GM12872 (cell line): Measurements from ENCODE around the gene TMEM253.

Source experiments
- TF ChIP-seq, protein P1 (sequence below): IDR thresholded peaks from 3 replicates; pipeline ENCODE4 v1.5.1; 2011; ENCODE audit warnings: low read depth, mild to moderate bottlenecking, low read length, moderate library complexity; ENCODE audit not compliant: insufficient read depth

TMEM253 gene

DNA sequence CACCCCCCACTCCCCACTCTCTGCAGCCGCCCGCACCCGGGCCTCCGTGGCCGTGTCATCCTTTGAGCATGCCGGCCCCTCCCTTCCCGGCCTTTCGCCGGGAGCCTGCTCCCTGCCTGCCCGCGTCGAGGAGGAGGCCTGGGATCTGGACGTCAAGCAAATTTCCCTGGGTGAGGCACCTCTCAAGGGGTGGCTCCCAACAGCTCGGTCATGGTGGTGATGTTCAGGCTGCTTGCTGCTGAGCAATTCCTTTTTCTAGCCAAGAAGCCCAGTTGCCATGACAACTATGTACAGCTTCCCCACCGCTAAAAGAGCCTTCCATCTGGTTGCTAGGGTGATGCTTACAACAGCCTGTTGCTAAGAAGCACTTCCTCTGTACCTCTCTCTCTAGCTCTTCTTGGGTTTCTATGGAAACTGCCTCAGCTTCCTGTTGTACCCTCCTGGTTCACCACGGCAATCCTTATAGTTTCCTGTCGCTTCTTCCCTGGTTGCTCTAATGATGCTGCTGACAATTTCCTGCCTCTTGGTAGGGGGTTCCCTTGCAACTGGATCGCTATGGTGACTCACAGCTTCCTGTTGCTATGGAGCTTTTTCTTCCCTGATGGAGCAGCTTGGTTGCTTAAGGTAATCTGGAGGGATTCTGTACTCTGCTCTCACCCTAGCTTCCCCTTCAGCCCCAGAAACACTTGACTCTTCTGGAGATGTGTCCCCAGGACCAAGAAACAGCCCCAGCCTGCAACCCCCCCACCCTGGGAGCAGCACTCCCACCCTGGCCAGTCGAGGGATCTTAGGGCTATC is 13.4 kb upstream of the TMEM253 start:
- TF ChIP-seq, protein P1, sequence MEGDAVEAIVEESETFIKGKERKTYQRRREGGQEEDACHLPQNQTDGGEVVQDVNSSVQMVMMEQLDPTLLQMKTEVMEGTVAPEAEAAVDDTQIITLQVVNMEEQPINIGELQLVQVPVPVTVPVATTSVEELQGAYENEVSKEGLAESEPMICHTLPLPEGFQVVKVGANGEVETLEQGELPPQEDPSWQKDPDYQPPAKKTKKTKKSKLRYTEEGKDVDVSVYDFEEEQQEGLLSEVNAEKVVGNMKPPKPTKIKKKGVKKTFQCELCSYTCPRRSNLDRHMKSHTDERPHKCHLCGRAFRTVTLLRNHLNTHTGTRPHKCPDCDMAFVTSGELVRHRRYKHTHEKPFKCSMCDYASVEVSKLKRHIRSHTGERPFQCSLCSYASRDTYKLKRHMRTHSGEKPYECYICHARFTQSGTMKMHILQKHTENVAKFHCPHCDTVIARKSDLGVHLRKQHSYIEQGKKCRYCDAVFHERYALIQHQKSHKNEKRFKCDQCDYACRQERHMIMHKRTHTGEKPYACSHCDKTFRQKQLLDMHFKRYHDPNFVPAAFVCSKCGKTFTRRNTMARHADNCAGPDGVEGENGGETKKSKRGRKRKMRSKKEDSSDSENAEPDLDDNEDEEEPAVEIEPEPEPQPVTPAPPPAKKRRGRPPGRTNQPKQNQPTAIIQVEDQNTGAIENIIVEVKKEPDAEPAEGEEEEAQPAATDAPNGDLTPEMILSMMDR = no peak

DNA sequence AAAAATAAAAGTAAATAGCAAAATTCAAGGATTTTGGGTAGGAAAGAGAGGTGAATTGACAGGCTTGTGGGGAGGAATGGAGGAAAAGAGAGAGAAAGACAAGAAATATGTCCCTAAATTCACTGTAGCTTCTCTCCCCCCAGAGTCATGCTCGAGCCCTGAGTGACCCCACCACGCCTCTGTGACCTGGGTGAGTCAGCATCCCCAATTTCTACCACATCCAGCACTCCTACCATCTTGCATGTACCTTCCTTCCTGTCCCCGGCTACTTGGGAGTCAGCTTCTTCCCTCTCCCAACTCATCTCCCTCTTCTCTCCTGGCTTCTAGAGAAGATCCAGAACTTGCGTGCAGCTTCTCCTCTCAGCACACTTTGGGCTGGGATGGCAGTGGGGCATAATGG is 12.2 kb upstream of the TMEM253 start:
- TF ChIP-seq, protein P1 = no peak

DNA sequence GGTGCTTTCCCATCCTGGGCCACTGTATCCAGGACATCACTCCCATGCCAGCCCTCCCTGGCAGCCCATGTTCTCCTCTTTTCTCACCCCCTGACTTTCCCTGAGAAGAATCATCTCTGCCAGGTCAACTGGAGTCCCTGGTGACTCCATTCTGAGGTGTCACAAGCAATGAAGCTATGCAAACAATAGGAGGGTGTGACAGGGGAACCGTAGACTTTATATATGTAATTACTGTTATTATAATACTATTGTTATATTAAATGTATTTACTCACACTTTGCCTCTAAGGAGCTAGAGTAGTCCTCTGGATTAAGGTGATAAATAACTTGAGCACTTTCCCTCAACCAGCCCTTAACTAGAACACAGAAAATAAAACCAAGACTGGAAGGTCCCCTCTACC is 11.6 kb upstream of the TMEM253 start:
- TF ChIP-seq, protein P1 = no peak

DNA sequence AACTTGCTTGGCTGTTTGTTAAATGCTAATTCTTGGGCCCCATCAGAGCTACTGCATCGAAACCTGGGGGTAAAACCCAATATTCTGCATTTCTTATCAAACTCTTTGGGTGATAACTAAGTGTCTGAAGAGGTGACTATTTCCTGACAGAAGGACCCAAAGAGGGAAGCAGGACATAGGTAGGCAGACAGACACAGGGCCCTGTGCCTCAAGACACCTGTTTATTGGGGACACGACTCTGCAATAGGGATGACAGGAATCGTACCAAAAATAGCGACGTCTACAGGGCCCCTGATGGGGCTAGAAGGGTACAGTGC is 11.0 kb upstream of the TMEM253 start:
- TF ChIP-seq, protein P1 = no peak

DNA sequence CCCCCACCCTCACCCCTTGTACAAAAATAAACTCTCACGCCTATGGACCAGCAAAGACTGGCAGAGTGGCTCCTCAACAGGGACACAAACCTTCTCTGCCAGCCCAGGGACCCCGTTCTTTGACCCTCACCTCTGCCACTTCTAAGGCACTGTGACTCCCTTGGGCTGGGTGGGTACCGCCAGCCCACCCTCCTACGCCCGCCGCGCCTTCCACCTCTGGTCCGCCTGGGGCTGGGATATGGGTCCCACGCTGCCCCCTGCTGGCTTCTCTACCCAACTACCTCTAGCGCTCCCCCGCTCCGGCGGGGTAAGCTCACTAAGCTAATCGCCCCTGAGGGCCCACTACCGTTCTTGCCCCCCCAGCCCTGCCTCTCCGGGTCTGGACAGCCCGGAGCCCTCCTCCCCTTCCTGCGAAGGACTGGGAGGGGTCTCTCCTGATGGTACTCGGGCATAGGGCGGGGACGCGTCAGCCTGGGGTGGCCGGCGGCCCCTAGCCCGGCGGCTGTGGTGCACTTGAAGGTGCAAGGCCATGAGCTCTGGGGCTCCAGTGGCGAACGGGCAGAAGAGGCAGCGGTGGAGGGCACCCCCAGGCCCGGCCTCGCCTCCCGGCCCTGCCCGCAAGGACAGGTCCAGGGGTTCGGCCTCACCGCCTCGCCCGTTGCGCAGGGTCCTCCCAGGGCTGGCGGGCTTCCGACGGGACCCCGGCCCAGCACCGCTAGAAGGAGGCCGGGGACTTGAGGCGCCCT is 10.5 kb upstream of the TMEM253 start:
- TF ChIP-seq, protein P1 = peak; percentile 48

DNA sequence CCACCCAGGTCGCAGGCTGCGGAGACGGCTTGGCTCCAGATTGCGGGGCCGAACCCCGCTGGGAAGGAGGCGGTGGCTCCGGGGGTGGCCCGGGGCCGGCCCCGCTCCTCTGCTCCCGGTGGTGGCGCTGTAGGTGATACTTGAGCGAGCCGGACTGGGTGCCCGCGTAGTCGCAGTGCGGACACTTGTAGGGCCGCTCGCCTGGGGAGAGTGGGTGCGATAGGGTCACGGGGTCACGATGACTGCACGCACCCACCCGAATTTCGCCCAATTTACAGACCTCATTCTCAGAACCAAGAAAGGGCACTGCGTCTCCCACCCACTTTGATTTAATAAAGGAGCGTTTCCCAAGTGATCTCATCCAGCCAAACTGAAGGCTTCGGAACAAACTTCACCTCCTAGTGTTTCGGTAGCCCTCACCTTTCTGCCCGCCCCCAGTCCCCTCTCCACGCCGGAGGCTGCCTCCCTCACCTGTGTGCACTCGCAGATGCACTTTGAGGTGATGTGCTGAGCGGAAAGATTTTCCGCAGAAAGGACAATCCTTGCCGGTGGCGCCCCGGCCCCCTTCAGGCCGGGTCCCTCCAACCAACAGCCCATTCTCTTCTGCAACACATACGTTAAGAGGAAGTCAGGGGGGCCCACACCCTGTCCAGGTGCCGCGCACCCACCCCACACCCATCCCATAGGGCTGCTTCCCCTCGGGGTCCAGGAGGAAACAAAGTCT is 9.8 kb upstream of the TMEM253 start:
- TF ChIP-seq, protein P1 = no peak

DNA sequence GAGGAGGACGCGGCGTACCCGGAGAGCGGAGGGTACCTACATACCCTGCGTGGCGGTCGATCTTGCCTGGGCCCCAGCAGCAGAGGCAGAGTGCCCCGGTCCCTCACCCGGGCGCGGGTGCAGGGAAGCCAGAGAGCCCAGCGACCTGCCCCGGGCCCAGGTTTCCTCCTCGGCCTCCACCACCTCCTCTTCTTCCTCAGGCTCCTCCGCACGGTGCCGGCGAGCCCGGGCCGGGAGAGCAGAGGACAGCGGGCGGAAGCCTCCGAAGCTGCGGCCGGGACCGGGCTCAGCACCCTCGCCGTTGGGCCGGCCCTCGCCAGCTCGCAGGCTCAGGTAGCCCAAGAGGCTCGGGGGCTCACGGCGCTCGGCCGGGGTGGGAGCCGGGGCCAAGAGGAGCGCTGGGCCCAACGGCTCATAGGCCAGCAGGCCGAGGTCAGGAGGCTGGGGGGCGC is 9.0 kb upstream of the TMEM253 start:
- TF ChIP-seq, protein P1 = no peak
